Neural crest cell (in vitro differentiated cells): Measurements from ENCODE around the gene SNAI3. TPM values are rescaled to one million over a fixed set of nuclear protein-coding genes. Genes with fewer than 3 reads are reported as not detected.

Experiments
- DNase-seq: peaks from one replicate; pipeline ENCODE4 v3.0.0; 2021; ENCODE audit warnings: low read depth, mixed read lengths, low spot score
- H3K27ac Mint-ChIP-seq: one replicate; pipeline ENCODE4 v1.8.0; 2021; ENCODE audit warnings: mild to moderate bottlenecking, mixed read lengths; ENCODE audit not compliant: unreplicated experiment
- H3K27me3 Mint-ChIP-seq: 2 replicates; pipeline ENCODE4 v1.8.0; 2021; ENCODE audit warnings: low read depth, mild to moderate bottlenecking, mixed read lengths
- H3K36me3 Mint-ChIP-seq: 2 replicates; pipeline ENCODE4 v1.8.0; 2021; ENCODE audit warnings: low read depth, mild to moderate bottlenecking, mixed read lengths
- H3K4me1 Mint-ChIP-seq: 2 replicates; pipeline ENCODE4 v1.8.0; 2021; ENCODE audit warnings: mixed read lengths
- H3K4me3 Mint-ChIP-seq: one replicate; pipeline ENCODE4 v1.8.0; 2021; ENCODE audit warnings: mild to moderate bottlenecking, mixed read lengths
- H3K9me3 Mint-ChIP-seq: 2 replicates; pipeline ENCODE4 v1.8.0; 2021; ENCODE audit warnings: mixed read lengths
- total RNA-seq: library from RNA; stranded (reverse); gene quantifications from 2 replicates; pipeline ENCODE4 v1.2.1, GENCODE V29; 2021
- TF ChIP-seq, protein P1 (sequence below): fragments of 200-600 bp; sonication (generic); conservative IDR thresholded peaks from 2 replicates; pipeline ENCODE4 v1.5.0; 2021; ENCODE audit warnings: antibody characterized with exemption, mild to moderate bottlenecking

SNAI3 gene
- total RNA-seq, 1 donor from 2014 or later = not detected

DNA sequence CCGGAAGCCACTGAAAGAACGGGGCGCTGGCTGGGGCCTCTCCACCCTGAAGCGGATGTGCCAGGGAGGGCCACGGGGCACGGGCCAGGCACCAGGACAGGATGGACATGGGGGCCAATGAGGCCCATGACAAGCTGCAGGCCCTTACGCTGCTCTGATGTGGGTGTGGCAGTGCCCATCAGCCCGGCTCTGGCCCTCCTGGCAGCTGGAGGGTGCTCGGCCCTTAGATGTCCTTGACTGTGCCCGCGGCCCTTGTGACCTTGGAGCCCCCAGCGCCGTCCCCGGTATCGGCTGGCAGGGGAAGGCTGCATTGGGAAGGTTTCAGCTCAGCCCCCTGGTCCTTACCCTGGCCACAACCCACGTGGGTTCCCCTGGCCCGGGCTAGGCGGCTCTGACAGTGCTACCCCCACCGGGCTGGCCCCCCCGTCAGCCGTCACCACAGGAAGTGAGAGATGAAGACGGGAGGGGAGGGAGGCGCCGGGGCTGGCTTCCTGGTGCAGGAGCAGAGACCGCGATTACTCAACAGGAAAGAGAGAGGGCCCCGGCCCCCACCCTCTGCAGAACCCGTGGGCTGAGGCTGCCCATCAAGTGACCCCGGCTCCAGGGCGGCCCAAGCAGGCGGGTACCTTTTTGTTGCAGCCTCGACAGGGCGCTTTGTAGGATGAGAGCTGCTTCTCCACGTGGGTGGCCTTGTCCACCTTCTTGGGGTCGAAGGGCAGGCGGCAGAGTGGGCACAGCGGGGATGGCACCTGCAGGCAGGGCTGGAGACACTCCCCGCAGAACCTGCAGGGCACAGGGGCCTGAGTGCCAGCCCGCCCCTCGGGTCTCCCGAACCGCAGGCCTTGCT is 14.6 kb upstream of the SNAI3 start:
- TF ChIP-seq, protein P1, sequence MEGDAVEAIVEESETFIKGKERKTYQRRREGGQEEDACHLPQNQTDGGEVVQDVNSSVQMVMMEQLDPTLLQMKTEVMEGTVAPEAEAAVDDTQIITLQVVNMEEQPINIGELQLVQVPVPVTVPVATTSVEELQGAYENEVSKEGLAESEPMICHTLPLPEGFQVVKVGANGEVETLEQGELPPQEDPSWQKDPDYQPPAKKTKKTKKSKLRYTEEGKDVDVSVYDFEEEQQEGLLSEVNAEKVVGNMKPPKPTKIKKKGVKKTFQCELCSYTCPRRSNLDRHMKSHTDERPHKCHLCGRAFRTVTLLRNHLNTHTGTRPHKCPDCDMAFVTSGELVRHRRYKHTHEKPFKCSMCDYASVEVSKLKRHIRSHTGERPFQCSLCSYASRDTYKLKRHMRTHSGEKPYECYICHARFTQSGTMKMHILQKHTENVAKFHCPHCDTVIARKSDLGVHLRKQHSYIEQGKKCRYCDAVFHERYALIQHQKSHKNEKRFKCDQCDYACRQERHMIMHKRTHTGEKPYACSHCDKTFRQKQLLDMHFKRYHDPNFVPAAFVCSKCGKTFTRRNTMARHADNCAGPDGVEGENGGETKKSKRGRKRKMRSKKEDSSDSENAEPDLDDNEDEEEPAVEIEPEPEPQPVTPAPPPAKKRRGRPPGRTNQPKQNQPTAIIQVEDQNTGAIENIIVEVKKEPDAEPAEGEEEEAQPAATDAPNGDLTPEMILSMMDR = no peak
- Mint-ChIP-seq H3K9me3 (no peaks in the 10 kb centered on the region), H3K4me3 (no peak overlapping the region), H3K27me3 (no peaks in the 10 kb centered on the region), H3K36me3 (no peaks in the 10 kb centered on the region), H3K4me1 (peaks cover 11% of the 10 kb centered on the region), H3K27ac (no peak overlapping the region)
- DNase-seq = no peak

DNA sequence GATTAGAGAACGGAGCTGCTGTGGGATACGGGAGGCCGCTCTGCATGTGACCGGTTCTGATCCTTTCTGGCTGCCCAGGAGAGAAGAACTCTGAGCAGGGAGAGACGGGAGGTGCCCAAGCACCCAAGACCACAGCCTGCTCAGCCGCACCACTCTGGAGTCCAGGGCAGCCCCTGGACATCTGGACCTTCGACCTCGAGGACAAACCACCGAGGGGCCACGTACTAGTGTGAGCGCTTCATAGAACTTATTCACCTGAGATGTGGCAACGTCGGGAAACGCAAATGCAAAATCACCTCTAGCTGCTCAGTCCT is 14.0 kb upstream of the SNAI3 start:
- no peak for DNase-seq
- TF ChIP-seq, protein P1 = no peak
- H3K4me3 Mint-ChIP-seq = no peak overlapping the region
- no peaks in the 10 kb centered on the region for H3K9me3 Mint-ChIP-seq
- no peak overlapping the region for H3K27ac Mint-ChIP-seq
- H3K36me3 Mint-ChIP-seq = no peaks in the 10 kb centered on the region
- no peaks in the 10 kb centered on the region for H3K27me3 Mint-ChIP-seq
- peaks cover 8% of the 10 kb centered on the region for H3K4me1 Mint-ChIP-seq

DNA sequence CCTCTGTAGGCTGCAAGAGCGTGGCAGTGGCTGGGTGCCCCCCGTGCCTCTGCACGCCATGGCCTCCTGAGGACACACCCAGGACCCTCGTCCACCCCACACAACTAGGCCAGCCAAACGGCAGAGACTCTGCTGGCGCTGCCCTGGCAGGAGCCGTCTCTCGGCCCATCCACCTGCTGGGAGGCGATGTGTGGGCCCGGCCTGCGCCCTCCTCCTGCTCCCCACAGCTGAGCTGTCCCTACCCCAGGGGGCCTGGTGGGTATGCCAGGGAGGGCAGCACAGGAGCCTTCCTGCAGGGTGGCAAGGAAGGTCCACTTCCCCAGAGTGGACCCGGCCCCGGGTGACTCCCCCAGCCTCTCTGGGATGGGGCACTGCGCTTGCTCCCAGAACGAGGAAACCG is 12.9 kb upstream of the SNAI3 start:
- Mint-ChIP-seq H3K27ac (no peak overlapping the region), H3K4me1 (peaks cover 3% of the 10 kb centered on the region), H3K27me3 (no peaks in the 10 kb centered on the region), H3K4me3 (no peak overlapping the region), H3K9me3 (no peaks in the 10 kb centered on the region), H3K36me3 (no peaks in the 10 kb centered on the region)
- TF ChIP-seq, protein P1 = no peak
- no peak for DNase-seq

DNA sequence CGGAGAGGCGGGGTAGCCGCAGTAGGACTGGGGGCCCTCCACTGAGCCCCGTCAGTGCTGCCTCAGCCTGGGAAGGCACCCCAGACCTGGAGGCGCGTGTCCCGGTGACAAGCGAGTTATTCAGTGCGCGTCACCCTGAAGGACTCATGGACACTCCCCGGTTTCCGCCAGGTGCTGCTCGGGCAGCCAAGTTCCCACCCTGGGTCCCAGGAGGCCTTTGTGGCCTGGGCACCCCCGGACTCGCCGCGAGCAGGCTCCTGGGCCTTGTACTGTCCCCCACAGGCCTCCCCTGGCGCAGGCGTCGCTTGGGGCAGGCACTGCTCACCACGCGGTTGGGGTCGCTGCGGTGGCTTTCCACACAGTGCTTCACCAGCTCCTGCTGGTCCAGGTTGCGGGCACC is 12.3 kb upstream of the SNAI3 start:
- no peaks in the 10 kb centered on the region for H3K36me3 Mint-ChIP-seq

GRCh38 chr16:88697831-88698615 is 11.7 kb upstream of the SNAI3 start:
- H3K27ac Mint-ChIP-seq = no peak overlapping the region
- no peaks in the 10 kb centered on the region for H3K36me3 Mint-ChIP-seq
- H3K4me1 Mint-ChIP-seq = no peaks in the 10 kb centered on the region
- H3K9me3 Mint-ChIP-seq = no peaks in the 10 kb centered on the region
- no peak for DNase-seq
- no peaks in the 10 kb centered on the region for H3K27me3 Mint-ChIP-seq
- TF ChIP-seq, protein P1 = peak; percentile 41
- H3K4me3 Mint-ChIP-seq = no peak overlapping the region

More for the DNA sequence above, 12.3 kb upstream of the SNAI3 start:
- H3K4me3 Mint-ChIP-seq = no peak overlapping the region
- DNase-seq = no peak
- no peaks in the 10 kb centered on the region for H3K9me3 Mint-ChIP-seq
- TF ChIP-seq, protein P1 = no peak
- H3K4me1 Mint-ChIP-seq = no peaks in the 10 kb centered on the region
- no peak overlapping the region for H3K27ac Mint-ChIP-seq
- H3K27me3 Mint-ChIP-seq = no peaks in the 10 kb centered on the region
